ENCODE measurements around the gene OSBPL5. TPM values are rescaled to one million over a fixed set of nuclear protein-coding genes. Genes with fewer than 3 reads are reported as not detected.

The OSBPL5 gene
- total RNA-seq, 1 experiment from 2014 or later = 51.4 TPM

DNA sequence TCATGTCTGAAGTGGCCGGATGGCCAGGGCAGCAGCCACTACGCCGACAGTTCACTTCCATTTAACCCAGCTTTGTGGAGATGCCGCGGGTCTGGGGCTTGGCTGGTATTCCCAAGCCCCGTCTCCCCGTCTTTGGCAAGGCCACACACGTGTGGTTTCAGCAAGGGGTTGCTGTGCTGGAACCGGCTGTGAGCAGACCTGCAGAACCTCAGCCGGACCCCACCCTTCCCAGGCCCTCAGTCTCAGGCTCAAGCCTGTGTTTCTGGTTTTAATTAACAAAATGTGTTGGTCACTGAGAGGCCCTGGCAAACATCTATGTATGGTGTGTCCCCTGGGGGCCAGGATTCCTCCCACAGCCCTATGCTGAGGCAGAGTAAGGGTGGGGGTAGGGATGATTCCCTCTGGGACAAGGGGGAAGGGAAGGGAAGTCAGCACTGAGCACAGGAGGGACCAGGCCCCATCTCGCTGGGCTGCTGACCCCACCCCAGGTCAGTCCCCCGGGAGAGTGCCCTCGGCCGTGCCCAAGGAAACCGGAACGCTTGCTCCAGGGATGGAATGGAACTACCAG lies 9.3 kb downstream of the OSBPL5 start:
- intact Hi-C loops (cut with micrococcal nuclease) = no loop called here
- CTCF ChIA-PET = no interaction called here

DNA sequence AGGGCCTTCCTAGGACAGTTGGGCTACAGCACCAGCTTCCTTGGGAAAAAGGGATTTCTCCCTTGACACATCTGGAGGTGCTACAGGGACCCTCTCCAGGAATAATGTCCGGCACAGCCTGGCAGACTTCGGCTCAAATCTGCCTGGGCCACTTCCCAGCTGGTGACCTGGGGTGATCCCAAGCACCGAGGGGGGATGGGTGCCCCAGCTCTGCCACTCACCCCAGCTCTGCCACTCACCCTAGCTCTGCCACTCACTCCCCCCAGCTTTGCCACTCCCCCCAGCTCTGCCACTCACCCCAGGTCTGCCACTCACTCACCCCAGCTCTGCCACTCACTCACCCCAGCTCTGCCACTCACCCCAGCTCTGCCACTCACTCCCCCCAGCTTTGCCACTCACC lies 9.9 kb downstream of the OSBPL5 start:
- Histone ChIP-seq H3K9ac (ENCODE audit: low read length) (no peak overlapping the region), H3K4me1 (ENCODE audit: insufficient read depth, low read length) (peaks cover 3% of the 10 kb centered on the region; the same call in 1 of the 2 replicates), H4K20me1 (ENCODE audit: low read length) (no peaks in the 10 kb centered on the region), H3K9me2 (replicated peaks; ENCODE audit: low read length) (no peaks in the 10 kb centered on the region), H3K4me2 (ENCODE audit: low read length) (no peak overlapping the region), H3K4me3 (ENCODE audit: low read length) (no peak overlapping the region), H3K27me3 (ENCODE audit: low read length) (no peaks in the 10 kb centered on the region), H3K79me2 (ENCODE audit: low read length) (no peaks in the 10 kb centered on the region), H2AFZ (ENCODE audit: low read length) (no peak overlapping the region), H3K36me3 (ENCODE audit: low read depth, low read length) (no peaks in the 10 kb centered on the region), H3F3A (ENCODE audit: low read length, unreplicated experiment) (no peaks in the 10 kb centered on the region), H3K9me3 (ENCODE audit: low read length) (no peaks in the 10 kb centered on the region), H3K27ac (ENCODE audit: low read length) (no peak overlapping the region)
- POLR2A ChIA-PET (ENCODE audit: unreplicated experiment) = no interaction called here
- no peak for DNase-seq
- no peak for ATAC-seq
- intact Hi-C loops (cut with micrococcal nuclease) = no loop called here
- CTCF ChIA-PET = no interaction called here
- no TSS peak for BruUV-seq (replicated peaks)
- TF ChIP-seq EZH2phosphoT487 (IDR thresholded peaks at IDR 0.05; ENCODE audit: borderline replicate concordance, low read length) = no peak
- no peak for TF ChIP-seq EZH2 (IDR thresholded peaks at IDR 0.05; ENCODE audit: low read length, unreplicated experiment)
- TF ChIP-seq, protein P1, sequence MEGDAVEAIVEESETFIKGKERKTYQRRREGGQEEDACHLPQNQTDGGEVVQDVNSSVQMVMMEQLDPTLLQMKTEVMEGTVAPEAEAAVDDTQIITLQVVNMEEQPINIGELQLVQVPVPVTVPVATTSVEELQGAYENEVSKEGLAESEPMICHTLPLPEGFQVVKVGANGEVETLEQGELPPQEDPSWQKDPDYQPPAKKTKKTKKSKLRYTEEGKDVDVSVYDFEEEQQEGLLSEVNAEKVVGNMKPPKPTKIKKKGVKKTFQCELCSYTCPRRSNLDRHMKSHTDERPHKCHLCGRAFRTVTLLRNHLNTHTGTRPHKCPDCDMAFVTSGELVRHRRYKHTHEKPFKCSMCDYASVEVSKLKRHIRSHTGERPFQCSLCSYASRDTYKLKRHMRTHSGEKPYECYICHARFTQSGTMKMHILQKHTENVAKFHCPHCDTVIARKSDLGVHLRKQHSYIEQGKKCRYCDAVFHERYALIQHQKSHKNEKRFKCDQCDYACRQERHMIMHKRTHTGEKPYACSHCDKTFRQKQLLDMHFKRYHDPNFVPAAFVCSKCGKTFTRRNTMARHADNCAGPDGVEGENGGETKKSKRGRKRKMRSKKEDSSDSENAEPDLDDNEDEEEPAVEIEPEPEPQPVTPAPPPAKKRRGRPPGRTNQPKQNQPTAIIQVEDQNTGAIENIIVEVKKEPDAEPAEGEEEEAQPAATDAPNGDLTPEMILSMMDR (conservative IDR thresholded peaks at IDR 0.05; ENCODE audit: low read depth, low read length) = no peak

More for the DNA sequence above, 9.3 kb downstream of the OSBPL5 start:
- no peak overlapping the region for H3K9ac ChIP-seq (ENCODE audit: low read length)
- BruUV-seq (replicated peaks) = no TSS peak
- H3K27ac ChIP-seq (ENCODE audit: low read length) = no peak overlapping the region
- DNase-seq = no peak
- H3K27me3 ChIP-seq (ENCODE audit: low read length) = no peaks in the 10 kb centered on the region
- no peak overlapping the region for H2AFZ ChIP-seq (ENCODE audit: low read length)
- no peaks in the 10 kb centered on the region for H3K36me3 ChIP-seq (ENCODE audit: low read depth, low read length)
- H3K9me2 ChIP-seq (replicated peaks; ENCODE audit: low read length) = no peaks in the 10 kb centered on the region
- H3F3A ChIP-seq (ENCODE audit: low read length, unreplicated experiment) = no peaks in the 10 kb centered on the region
- H3K4me2 ChIP-seq (ENCODE audit: low read length) = no peak overlapping the region
- no peaks in the 10 kb centered on the region for H3K9me3 ChIP-seq (ENCODE audit: low read length)
- POLR2A ChIA-PET (ENCODE audit: unreplicated experiment) = no interaction called here
- TF ChIP-seq EZH2 (IDR thresholded peaks at IDR 0.05; ENCODE audit: low read length, unreplicated experiment) (no peak), EZH2phosphoT487 (IDR thresholded peaks at IDR 0.05; ENCODE audit: borderline replicate concordance, low read length) (no peak)
- TF ChIP-seq, protein P1 (conservative IDR thresholded peaks at IDR 0.05; ENCODE audit: low read depth, low read length) = no peak
- H3K79me2 ChIP-seq (ENCODE audit: low read length) = no peaks in the 10 kb centered on the region
- no peak overlapping the region for H3K4me3 ChIP-seq (ENCODE audit: low read length)
- no peaks in the 10 kb centered on the region for H4K20me1 ChIP-seq (ENCODE audit: low read length)
- no peak for ATAC-seq
- peaks cover 3% of the 10 kb centered on the region; the same call in 1 of the 2 replicates for H3K4me1 ChIP-seq (ENCODE audit: insufficient read depth, low read length)

DNA sequence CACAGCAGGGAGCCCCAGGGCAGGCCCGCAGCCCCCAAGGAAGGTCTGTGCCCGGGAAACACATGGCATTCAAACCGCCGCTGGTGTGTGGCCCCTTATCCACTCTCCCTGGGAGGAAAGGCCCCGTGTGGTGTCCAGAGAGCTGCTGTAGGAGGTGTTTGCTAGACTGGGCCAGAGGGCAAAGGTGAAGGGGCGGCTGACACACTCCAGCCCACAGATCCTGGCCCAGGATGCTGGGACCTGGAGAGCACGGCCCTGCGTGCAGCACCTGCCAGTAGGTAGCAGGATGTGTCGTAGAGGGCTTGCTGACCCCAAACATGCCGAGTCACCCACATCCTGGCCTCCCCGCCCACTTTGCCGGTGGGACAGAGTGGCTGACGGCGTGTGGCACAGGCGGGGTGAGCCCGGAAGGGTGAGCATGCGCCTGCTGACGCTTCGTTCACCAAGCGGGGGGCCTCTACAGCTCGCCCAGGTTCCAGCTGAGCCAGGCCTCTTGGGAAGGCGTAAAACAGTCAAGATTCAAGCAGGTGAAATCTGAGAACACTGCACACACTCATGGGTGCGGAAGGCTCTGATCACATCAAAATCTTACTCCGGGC lies 11.0 kb downstream of the OSBPL5 start:
- DNase-seq (no peak), ATAC-seq (no peak)
- no TSS peak for BruUV-seq (replicated peaks)
- Histone ChIP-seq H3K9me2 (replicated peaks; ENCODE audit: low read length) (no peaks in the 10 kb centered on the region), H3K36me3 (ENCODE audit: low read depth, low read length) (no peaks in the 10 kb centered on the region), H3K27me3 (ENCODE audit: low read length) (no peaks in the 10 kb centered on the region), H3K4me2 (ENCODE audit: low read length) (no peak overlapping the region), H4K20me1 (ENCODE audit: low read length) (no peaks in the 10 kb centered on the region), H3K79me2 (ENCODE audit: low read length) (no peaks in the 10 kb centered on the region), H3K4me1 (ENCODE audit: insufficient read depth, low read length) (peaks cover 3% of the 10 kb centered on the region; the same call in 1 of the 2 replicates), H3K27ac (ENCODE audit: low read length) (no peak overlapping the region), H3F3A (ENCODE audit: low read length, unreplicated experiment) (no peaks in the 10 kb centered on the region), H3K9ac (ENCODE audit: low read length) (no peak overlapping the region), H3K4me3 (ENCODE audit: low read length) (no peak overlapping the region), H2AFZ (ENCODE audit: low read length) (no peak overlapping the region), H3K9me3 (ENCODE audit: low read length) (no peaks in the 10 kb centered on the region)
- intact Hi-C loops (cut with micrococcal nuclease) = no loop called here
- CTCF ChIA-PET = no interaction called here
- POLR2A ChIA-PET (ENCODE audit: unreplicated experiment) = no interaction called here
- TF ChIP-seq, protein P1 (conservative IDR thresholded peaks at IDR 0.05; ENCODE audit: low read depth, low read length) = no peak
- TF ChIP-seq EZH2phosphoT487 (IDR thresholded peaks at IDR 0.05; ENCODE audit: borderline replicate concordance, low read length) = no peak
- TF ChIP-seq EZH2 (IDR thresholded peaks at IDR 0.05; ENCODE audit: low read length, unreplicated experiment) = no peak
